Gastroesophageal sphincter (tissue), 4 donors: ENCODE results near the gene CFAP58. TPM values are rescaled to one million over a fixed set of nuclear protein-coding genes. Genes with fewer than 3 reads are reported as not detected.

Source experiments
- ATAC-seq: fragments of 150-250 bp; one replicate; pipeline ENCODE4 v1.9.1; 2016; ENCODE audit warnings: mild to moderate bottlenecking, moderate library complexity
- H3K27ac ChIP-seq, 4 donors: fragments of 200-600 bp; sonication (generic) in 3 of 4; 1 replicate in 3 of 4; 2 replicates in 1 of 4; pipeline ENCODE4 v1.5.1; 2016 to 2019
- H3K27me3 ChIP-seq: fragments of 200-600 bp; sonication (generic); one replicate; pipeline ENCODE4 v1.5.1; 2019
- H3K36me3 ChIP-seq, 2 donors: fragments of 200-600 bp; sonication (generic); one replicate each; pipeline ENCODE4 v1.5.1; 2019; ENCODE audit warnings: control low read depth in 1 of 2
- H3K4me1 ChIP-seq, 3 donors: fragments of 200-600 bp; sonication (generic); 1 replicate in 2 of 3; 2 replicates in 1 of 3; pipeline ENCODE4 v1.5.1; 2016 to 2019; ENCODE audit warnings: control low read depth in 2 of 3
- H3K4me3 ChIP-seq, 2 donors: fragments of 200-600 bp; sonication (generic); one replicate each; pipeline ENCODE4 v1.5.1; 2019; ENCODE audit warnings: mild to moderate bottlenecking in 1 of 2, moderate library complexity in 1 of 2
- H3K9me3 ChIP-seq, 3 donors: fragments of 200-600 bp; sonication (generic); one replicate each; pipeline ENCODE4 v1.5.1; 2017 to 2019; ENCODE audit warnings: control low read depth in 2 of 3
- EP300 ChIP-seq: sonication (generic); formaldehyde crosslinking; IDR thresholded peaks from one replicate; pipeline ENCODE4 v1.6.1; 2017; ENCODE audit warnings: antibody characterized with exemption, mild to moderate bottlenecking
- POLR2A ChIP-seq, 2 donors: fragments of 450-650 bp; IDR thresholded peaks; one replicate each; pipeline ENCODE4 v1.6.1; 2017; ENCODE audit warnings: antibody characterized with exemption in 2 of 2, mild to moderate bottlenecking in 2 of 2, moderate library complexity in 1 of 2
- POLR2AphosphoS5 ChIP-seq: sonication (generic); formaldehyde crosslinking; IDR thresholded peaks from one replicate; pipeline ENCODE4 v1.6.1; 2017; ENCODE audit warnings: antibody characterized with exemption
- WGBS, 2 donors: methylation state at CpG; one replicate each; pipeline ENCODE4 v1.1.5; 2018; ENCODE audit warnings: low coverage in 1 of 2; 5-methylcytosine and 5-hydroxymethylcytosine counted together
- total RNA-seq, 4 donors: library from RNA; depleted of rRNA; stranded (reverse); fragments of >200 nt; gene quantifications; one replicate each; pipeline ENCODE4 v1.1.0, GENCODE V29; 2016
- TF ChIP-seq, protein P1 (sequence below), 4 experiments: fragments of 200-600 bp in 2 of 4; fragments of 450-650 bp in 2 of 4; sonication (generic) in 1 of 4; IDR thresholded peaks; one replicate each; pipeline ENCODE4 v1.5.1; 2017 to 2019; ENCODE audit warnings: antibody characterized with exemption in 4 of 4, mild to moderate bottlenecking in 2 of 4, moderate library complexity in 2 of 4

CFAP58 gene
- total RNA-seq, 4 donors from 2014 or later, result 0.27 to 1.6 (median 1.3) TPM

DNA sequence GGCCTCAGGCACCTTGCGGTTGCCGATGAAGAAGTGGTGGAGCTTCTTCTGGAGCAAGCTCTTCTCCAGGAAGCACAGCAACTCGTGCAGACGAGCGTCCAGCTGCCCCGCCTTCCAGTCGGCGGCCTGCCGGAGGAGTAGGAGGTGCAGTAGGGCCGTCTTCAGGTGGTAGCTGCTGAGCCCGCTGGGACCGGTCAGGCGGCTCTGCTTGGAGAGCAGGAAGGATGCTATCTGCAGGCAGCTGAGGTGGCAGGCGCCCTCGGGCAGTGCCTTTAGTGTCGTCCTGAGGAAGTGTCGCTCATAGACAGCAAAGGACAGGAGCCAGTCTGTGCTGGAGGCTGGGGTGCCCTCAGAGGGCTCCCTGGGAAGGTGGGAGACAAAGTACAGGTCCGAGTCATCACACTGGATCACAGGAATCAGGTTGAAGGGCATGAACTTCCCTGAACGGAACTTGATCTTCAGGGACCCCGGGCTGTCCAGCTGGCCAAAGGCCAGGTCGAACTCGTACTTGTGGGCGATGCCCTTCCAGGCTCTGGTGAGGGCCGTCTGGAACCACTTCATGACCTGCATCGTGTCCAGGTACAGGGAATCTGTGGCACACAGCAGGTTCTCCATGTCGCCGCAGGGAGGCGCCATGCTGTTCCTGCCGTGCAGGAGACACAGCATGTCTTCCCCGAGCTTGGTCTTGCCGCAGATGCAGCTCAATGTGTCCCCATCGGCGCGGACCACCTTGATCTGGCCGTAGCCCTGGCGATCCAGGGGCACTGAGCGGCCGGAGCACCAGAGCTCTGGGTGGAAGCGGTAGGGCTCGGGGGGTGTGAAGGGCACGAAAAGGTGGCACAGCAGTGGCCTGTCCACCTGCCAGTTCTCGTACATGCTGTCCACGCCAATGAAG is 38.8 kb upstream of the CFAP58 start:
- Histone ChIP-seq H3K9me3 (no peaks in the 10 kb centered on the region), H3K4me1 (peaks cover 7 to 78% (median 49%) of the 10 kb centered on the region in 3 donors), H3K4me3 (no peak overlapping the region), H3K27me3 (no peaks in the 10 kb centered on the region), H3K27ac (peak overlapping the region in 2 of 4 donors; percentile 12 to 100), H3K36me3 (peaks cover 0 to 59% of the 10 kb centered on the region in 2 donors)
- ATAC-seq, result no peak
- 94% methylated on average over 3 of the region's 43 CpGs; no CpG with 5 or more reads in 1 of the 2 donors for WGBS, 2 donors
- TF ChIP-seq, protein P1, sequence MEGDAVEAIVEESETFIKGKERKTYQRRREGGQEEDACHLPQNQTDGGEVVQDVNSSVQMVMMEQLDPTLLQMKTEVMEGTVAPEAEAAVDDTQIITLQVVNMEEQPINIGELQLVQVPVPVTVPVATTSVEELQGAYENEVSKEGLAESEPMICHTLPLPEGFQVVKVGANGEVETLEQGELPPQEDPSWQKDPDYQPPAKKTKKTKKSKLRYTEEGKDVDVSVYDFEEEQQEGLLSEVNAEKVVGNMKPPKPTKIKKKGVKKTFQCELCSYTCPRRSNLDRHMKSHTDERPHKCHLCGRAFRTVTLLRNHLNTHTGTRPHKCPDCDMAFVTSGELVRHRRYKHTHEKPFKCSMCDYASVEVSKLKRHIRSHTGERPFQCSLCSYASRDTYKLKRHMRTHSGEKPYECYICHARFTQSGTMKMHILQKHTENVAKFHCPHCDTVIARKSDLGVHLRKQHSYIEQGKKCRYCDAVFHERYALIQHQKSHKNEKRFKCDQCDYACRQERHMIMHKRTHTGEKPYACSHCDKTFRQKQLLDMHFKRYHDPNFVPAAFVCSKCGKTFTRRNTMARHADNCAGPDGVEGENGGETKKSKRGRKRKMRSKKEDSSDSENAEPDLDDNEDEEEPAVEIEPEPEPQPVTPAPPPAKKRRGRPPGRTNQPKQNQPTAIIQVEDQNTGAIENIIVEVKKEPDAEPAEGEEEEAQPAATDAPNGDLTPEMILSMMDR (IDR thresholded peaks at IDR 0.05), result no peak
- TF ChIP-seq POLR2A (IDR thresholded peaks at IDR 0.05), result no peak
- no peak for TF ChIP-seq EP300
- no peak for TF ChIP-seq POLR2AphosphoS5

- H3K4me3 ChIP-seq, result no peak overlapping the region
- no peaks in the 10 kb centered on the region for H3K27me3 ChIP-seq
- no peak for TF ChIP-seq POLR2A (IDR thresholded peaks at IDR 0.05)
- TF ChIP-seq POLR2AphosphoS5, result no peak
- ATAC-seq, result no peak
- H3K9me3 ChIP-seq, result no peaks in the 10 kb centered on the region
- H3K36me3 ChIP-seq, result peaks cover 0 to 54% of the 10 kb centered on the region in 2 donors
- H3K4me1 ChIP-seq, result peaks cover 4 to 78% (median 49%) of the 10 kb centered on the region in 3 donors
- peak overlapping the region in 3 of 4 donors; percentile 83 to 100 (median 98) for H3K27ac ChIP-seq
- WGBS, 2 donors, result 100% methylated on average over 1 to 3 of the region's 22 CpGs
Measured at GRCh38 chr10:104315486-104315921, 38.1 kb upstream of the CFAP58 start.

DNA sequence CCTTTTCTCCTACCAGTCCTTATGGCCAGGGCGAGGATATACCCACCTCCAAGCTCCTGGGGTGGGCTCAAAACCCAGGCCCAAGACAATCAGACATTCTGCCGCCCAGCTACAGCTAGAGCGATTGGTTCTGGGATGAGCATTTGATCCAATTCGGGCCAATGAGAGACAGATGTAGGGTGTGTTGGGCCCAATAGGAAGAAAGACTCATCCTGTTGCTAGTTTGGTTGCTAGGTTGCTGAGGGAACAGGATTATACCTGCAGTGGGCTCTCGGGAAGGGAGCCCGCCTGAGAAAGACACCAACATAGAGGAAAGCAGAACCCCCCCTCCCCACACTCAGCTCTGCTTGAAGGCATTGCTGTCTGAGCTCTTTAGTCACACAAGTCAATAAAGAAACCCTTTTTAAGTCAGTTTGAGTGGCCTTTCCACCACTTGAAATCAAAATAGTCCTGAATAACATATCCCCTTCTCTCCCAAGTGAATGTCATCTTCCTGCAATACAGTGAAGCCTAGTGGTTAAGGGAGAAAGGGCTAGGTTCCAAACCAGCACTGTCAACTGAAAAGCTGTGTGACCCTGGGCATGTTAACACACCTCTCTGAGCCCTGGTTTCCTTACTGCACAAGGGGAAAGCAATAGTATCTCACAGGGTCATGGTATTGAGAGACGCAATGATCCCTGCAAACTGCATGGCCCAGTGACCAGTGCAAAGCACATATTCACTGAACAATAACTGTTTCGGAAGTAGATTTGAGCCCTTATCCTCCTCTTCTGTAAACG is 37.1 kb upstream of the CFAP58 start:
- no peaks in the 10 kb centered on the region for H3K27me3 ChIP-seq
- 39 to 66% methylated on average over 4 to 7 of the region's 9 CpGs for WGBS, 2 donors
- no peak overlapping the region for H3K4me3 ChIP-seq
- H3K9me3 ChIP-seq, result no peaks in the 10 kb centered on the region
- H3K4me1 ChIP-seq, result peaks cover 4 to 78% (median 53%) of the 10 kb centered on the region in 3 donors
- H3K27ac ChIP-seq, result peak overlapping the region; percentile 10 to 100 (median 90)
- no peak for ATAC-seq
- H3K36me3 ChIP-seq, result peaks cover 0 to 44% of the 10 kb centered on the region in 2 donors
- TF ChIP-seq EP300 (no peak), POLR2A (IDR thresholded peaks at IDR 0.05) (no peak), POLR2AphosphoS5 (no peak)
- TF ChIP-seq, protein P1 (IDR thresholded peaks at IDR 0.05), result no peak

DNA sequence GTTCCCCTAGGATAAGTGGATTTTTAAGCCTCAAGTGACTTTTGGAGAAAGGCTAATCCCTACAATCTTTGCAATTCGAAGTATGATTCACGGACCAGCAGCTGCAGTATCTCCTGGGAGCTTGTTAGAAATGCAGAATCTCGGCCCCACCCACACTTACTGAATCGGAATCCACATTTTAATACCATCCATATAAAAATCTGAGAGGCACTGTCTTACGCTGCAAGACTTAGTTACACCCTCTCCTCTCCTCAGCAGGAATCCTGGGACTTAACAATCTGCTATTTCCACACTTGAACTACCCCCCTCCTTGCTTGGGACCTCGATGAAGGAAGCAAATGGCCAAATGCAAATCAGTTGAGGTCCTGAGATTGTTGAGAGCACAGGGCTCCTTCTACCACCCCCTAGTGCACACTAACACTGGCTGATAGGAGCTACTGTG is 36.3 kb upstream of the CFAP58 start:
- Histone ChIP-seq H3K9me3 (no peaks in the 10 kb centered on the region), H3K4me3 (no peak overlapping the region), H3K36me3 (peaks cover 0 to 36% of the 10 kb centered on the region in 2 donors), H3K4me1 (peaks cover 4 to 78% (median 61%) of the 10 kb centered on the region in 3 donors), H3K27me3 (no peaks in the 10 kb centered on the region), H3K27ac (peak overlapping the region in 3 of 4 donors; percentile 83 to 100 (median 98))
- peak; percentile 65 for ATAC-seq
- TF ChIP-seq EP300 (no peak), POLR2AphosphoS5 (peak; percentile 84), POLR2A (IDR thresholded peaks at IDR 0.05) (no peak)
- WGBS, 2 donors, result 2 to 10% methylated on average over 6 of the region's 6 CpGs

- Histone ChIP-seq H3K27ac (peak overlapping the region; percentile 65 to 100 (median 90)), H3K27me3 (no peaks in the 10 kb centered on the region), H3K4me1 (peaks cover 4 to 78% (median 66%) of the 10 kb centered on the region in 3 donors), H3K4me3 (no peak overlapping the region), H3K36me3 (peaks cover 0 to 31% of the 10 kb centered on the region in 2 donors), H3K9me3 (no peaks in the 10 kb centered on the region)
- WGBS, 2 donors, result 63 to 73% methylated on average over 3 to 6 of the region's 7 CpGs
- TF ChIP-seq POLR2A (IDR thresholded peaks at IDR 0.05) (no peak), POLR2AphosphoS5 (no peak), EP300 (no peak)
- TF ChIP-seq, protein P1 (IDR thresholded peaks at IDR 0.05), result no peak
- no peak for ATAC-seq
Measured at GRCh38 chr10:104317726-104318299, 35.8 kb upstream of the CFAP58 start.
